DMS 273 treated with DMSO at 0.1 percent for 48 hours (cell line): ENCODE results near the gene OR51E1.

Source experiments
- DNase-seq: peaks from one replicate; lab custom pipeline; 2025; lab: John Stamatoyannopoulos, UW

OR51E1 gene, protein sequence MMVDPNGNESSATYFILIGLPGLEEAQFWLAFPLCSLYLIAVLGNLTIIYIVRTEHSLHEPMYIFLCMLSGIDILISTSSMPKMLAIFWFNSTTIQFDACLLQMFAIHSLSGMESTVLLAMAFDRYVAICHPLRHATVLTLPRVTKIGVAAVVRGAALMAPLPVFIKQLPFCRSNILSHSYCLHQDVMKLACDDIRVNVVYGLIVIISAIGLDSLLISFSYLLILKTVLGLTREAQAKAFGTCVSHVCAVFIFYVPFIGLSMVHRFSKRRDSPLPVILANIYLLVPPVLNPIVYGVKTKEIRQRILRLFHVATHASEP

DNA sequence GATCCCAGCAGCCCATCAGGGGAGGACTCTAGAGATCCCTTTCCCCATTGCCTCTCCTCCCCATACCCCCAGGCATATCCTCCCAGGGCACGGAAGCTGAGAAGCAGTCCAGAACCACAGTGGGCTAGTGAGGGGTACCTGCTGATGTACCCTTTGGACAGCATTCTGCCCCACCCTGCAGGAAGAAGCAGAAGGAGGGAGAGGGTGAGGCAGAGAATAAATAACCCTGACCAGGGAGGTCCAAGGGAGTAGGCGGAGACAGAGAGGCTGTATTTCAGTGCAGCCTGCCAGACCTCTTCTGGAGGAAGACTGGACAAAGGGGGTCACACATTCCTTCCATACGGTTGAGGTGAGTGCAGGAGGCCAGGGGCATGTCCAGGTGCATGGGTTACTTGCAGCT lies at the start of gene OR51E1:
OR51E1 (plus strand) TSS at position 301 of the 400 bp plus-strand sequence. CDS start 8,545 bp downstream, outside the sequence.
- no peak for DNase-seq

DNA sequence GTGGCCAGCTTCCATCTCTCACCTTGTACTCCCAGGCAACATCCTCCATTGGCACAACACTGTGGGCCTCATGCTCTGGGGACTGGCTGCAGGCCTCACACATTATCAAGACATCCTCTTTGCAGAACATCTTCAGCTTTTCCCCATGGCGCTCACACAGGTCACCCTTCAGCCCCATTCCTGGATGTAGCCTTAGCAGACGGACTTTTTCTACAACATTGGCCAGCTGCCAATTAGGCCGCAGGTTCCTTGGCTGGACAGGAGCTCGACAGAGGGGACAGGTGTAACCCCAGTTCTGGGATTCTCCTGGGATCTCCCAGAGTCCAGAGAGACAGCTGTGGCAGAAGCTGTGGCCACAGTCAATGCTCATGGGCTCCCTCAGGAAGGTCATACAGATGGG lies 38.7 kb upstream of the OR51E1 start:
- DNase-seq: no peak

DNA sequence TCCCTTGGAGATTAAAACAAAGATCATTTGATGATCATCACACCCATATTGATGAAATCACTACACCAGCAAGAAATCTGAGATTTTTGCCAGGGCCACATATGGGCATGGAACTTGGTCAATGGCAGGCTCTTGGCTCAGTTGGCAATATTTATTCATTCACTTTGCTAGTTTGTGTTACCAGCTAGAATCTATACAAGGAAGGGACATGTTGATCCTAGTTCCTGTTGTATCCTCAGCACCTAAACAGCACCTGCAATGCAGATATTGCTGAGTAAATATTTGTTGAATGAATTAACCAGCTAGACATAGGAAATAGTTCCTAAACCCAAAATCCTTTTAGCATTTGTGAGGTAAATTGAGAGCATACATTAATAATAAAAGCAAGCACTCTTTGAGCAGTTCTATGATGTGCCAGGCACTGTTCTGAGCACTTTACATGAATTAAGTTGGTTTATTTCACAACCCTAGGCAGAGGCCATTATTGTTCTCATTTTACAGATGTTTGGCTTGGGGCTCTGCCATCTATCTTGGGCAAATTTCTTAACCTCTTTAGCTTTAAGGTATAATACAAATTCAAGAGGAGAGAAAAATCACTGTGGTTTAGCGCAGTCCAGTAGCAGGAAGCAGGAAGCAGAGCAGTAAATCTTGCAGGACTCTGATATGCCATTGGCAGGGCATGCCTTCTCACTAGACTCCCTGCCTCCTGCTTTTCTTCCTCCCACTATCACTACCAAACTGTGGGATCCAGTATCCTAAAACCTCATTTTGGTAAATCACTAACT lies 37.4 kb upstream of the OR51E1 start:
- DNase-seq: no peak

DNA sequence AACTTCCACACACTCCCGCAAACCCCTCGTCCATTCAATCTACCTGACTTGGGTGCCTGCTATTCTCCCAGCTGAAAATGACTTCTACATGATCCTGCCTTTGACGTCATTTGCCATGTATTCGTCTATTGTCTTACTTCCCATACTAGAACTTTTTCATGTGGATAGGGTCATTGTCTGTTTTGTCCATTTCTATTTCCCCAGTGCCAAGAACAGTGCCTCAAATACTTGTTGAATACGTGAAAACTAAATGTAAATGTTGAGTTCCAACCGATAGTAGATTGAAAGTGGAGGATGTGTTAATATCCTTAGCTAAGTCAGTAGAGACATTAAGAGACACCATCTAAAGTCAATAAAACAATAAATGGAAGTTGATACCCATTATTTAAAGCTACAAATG lies 36.7 kb upstream of the OR51E1 start:
- no peak for DNase-seq

DNA sequence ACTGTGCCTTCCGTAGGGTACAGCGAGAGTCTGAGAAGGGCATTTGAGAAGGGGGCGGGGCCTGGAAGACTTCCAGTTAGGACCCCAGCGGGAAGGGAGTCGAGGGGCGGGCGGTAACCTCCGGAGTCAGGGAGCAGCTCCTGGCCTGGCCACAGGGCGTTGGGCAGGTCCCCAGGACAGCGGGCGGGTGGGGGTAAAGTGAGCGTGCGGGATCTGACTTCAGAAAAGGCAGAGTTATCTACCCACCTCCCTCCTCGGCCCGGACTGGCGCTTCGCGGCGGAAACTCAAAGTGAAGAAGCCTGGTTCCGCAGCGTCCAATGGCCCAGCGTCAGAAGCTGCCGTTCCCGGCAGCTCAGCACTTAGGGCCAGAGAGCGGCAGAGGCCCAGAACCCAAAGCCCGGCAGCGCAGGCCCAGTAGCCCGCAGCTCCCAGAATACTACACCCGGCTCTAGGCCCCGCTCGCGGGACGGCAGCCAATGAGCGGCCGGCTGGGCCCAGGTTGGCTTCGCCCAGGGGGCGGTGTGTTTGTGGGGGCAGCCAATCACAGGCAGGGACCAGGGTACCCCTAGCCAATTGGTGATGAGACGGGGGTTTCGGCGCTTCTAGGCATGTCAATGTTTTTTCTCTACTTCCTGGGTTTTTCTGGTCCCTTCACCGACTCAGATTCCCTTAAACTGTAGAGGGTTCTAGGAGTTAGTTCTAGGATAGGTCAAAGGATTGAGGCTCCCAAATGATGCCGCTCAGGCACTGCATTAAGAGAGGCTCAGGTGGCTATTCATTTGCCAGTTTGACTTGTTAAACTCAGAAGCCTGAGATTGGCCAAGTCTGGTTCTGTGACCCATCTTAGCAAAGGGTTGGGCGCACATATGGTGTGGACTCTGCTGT lies 35.8 kb upstream of the OR51E1 start, which contains the start of gene TRIM68:
TRIM68 (minus strand) TSS at position 451 of the 886 bp plus-strand sequence. CDS start 2,727 bp downstream, outside the sequence.
- peak; percentile 87 for DNase-seq

DNA sequence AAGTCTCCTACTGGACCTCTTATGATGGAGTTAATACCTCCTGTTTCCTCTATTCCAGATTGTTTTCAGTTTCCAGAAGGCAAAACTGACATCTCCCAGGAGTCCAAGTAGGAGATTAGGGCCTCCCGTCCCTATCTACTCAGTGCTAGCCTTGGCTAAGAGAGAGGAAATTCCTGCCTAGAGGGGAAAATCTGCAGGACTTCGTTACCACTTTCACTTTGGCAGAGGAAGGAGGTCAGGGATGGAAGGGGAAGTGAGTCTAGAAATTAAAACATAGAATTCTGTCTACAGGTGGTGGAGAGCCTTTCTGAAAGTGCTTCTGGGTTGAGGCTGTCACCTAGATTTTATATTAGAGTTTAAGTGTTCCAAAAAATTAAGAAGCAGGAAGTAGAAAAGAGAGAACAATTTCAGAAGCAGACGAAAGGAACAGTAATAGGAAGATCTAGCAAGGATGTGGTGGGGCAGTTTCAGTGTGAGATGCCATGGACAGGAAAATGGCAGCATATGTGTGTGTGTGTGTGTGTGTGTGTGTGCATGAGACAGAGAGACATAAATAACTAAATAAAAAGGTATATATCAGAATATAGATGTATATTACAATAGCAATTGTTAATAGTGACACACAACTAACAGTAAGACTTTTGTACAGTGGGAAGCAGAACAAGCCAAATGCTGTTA lies 33.4 kb upstream of the OR51E1 start:
- no peak for DNase-seq

DNA sequence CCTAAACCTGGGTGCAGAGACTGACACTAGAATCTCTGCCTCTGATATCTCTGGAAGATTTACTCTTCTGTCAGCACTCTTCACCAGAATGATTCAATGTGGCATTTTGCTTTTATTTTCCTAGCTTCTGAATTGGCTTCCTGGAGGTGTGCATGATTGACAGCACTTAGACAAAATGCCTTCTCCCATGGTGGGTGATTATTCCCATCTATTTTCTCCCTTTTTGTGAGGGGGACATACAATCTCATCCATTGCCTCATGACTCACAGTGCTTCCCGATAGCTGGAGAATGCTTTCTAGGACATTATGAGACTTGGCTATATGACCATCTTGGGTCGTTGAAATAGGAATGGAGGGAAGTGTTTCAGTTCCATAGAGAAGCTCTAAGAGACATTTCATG lies 31.8 kb upstream of the OR51E1 start:
- no peak for DNase-seq

DNA sequence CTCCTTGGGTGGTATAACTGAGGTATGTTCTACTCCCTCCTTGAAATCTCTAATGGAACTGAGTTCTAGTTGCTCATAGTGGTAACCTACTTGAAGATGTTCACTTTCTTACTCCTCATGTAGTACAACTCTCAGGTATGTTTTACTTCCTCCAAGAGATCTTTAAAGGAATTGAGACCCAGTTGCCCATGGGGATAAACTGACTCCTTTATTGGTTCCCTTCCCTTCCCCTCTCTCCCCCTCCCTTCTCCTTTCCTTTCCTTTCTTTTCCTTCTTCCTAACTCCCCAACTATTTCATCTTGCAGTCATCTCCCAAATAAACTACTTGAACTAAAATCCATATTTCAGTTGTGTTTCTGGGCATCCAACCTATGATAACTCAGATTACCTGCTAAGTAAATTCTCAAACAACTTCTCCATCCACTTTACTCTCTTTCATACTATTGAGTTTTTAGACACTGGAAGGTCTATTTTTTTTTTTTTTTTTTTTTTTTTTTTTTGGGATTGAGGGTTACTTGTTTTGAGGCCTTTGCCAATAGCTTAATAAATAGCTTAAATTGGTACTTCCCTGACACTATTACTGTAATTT lies 27.8 kb upstream of the OR51E1 start:
- no peak for DNase-seq

DNA sequence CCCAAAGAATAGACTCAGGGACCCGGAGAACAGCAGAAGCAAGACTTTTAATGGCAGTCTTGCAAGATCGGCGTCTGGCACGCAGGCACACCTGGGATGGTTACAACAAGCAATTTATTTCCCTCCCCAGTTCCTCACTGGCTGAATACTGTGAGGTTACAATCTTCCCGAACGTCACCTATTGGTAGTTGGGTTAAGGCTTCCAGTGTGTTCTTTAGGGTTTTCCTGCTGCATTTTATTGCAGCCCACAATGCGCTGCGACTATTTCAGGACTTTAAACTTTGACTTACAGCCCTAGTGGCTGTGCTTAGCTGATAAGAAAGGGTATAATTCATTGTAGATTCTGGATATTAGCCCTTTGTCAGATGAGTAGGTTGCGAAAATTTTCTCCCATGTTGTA lies 24.3 kb upstream of the OR51E1 start:
- DNase-seq: no peak

DNA sequence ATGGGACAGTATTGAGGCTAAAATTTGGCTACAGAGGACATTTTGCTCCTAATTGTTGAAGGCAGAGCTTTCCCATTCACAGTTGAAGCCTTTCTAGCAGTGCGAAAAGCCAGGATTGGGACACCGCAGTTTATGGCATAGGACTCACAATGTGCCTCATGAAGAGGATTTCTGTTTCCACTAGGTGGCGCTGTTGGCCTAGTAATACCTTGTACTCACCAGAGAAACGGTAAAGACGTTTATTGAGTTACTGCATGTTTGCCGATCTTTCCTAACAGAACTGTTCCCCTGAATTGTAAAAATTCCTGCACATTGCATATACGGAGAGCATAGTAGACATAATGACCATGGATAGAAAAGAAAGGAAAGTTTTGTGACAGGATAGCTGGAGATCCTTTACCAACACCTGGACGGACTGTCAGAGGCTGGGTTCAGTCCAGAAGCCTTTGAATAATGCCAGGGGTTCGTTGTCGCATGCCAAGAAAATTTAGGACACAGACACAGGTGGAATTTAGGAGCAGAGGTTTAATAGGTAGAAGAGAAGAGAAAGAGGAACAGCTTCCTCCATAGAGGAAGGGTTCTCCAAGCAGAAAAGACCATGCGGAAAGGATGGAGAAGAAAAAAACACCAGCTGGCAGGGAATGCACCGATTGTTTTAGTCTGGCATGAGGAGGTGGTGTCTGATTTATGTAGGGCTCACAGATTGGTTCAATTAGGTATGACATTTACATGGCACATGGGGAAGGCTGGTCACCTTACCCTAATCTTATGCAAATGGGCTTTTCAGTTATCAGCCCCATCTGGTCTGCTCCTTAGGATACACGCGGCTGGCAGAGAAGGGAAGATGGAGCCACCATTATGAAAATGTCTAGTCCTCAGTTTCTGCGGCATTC lies 17.3 kb upstream of the OR51E1 start:
- DNase-seq: peak; percentile 41

DNA sequence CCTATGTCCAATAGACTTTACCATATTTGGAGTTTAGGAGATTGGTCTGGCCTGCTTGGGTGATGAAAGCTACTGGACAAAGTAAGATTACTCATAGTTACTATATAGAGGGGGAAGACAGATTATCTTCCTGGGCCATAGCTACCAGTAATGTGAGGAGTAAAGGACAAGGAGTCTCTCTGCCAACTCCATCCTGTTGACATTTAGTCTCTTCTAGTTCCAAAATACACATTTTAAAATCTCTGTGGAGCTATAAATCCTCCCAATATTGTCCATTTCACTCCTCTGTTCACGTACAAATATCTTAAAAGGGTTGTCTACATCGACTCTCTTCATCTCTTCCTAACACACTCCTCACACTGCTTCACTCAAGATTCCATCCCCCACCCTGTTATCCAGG lies 7.6 kb upstream of the OR51E1 start:
- no peak for DNase-seq

DNA sequence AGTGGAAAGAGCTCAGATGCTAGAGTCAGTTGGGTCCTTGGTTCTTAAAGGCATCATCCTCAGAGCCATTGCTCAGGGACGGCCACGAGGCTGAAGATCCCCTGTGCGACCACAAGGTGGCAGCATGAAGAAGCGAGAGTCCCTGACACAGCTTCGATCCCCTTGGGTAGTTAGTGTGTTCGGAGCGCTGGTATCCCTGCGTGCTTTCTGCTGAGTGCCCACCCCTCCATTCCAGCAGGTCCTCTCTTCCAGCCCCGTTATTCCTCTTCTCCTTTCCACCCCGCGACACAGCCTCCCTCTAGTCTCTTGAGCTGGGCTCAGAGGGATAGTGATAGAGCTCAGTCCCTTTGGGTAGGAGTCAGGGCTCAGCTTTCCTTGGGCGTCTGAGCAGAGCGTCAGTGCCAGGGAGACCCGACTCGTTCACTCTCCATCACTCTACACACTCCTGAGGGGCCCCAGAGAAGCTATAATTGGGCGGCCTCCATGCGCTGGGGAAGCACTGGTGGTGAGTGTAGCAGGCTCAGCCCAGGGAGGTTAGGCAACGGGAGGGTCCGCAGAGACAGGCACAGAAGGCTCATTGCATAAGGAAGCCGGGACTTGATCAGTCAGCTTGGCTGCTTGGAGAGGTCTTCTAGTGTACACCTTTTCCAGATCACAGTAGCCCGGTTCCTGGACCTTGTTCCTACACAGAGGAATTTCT lies 6.7 kb upstream of the OR51E1 start, which contains the start of gene OR51D1:
OR51D1 (plus strand) TSS at position 516 of the 700 bp plus-strand sequence. CDS start 2,314 bp downstream, outside the sequence.
- DNase-seq: no peak

DNA sequence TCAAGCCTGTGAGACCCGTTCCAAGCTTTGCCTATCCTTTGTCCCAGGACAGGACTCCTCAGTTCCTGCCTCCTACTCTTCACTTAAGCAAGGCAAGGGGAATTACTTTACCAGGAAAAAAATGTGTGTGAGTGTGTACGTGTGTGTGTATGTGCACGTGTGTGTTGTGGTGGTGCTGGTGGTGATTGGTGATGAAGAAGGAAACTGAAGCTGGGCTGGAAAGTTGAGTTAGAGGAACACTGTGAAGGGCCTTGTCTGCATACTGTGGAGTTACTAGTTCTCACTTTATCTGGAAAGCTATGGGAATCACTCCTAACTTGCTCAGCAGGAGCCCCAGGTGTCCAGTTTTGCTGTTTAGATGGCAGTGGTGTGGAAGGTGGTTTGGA lies 6.1 kb upstream of the OR51E1 start:
- DNase-seq: no peak

DNA sequence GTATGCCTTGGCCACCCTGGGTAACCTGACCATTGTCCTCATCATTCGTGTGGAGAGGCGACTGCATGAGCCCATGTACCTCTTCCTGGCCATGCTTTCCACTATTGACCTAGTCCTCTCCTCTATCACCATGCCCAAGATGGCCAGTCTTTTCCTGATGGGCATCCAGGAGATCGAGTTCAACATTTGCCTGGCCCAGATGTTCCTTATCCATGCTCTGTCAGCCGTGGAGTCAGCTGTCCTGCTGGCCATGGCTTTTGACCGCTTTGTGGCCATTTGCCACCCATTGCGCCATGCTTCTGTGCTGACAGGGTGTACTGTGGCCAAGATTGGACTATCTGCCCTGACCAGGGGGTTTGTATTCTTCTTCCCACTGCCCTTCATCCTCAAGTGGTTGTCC lies 3.9 kb upstream of the OR51E1 start:
- DNase-seq: no peak

DNA sequence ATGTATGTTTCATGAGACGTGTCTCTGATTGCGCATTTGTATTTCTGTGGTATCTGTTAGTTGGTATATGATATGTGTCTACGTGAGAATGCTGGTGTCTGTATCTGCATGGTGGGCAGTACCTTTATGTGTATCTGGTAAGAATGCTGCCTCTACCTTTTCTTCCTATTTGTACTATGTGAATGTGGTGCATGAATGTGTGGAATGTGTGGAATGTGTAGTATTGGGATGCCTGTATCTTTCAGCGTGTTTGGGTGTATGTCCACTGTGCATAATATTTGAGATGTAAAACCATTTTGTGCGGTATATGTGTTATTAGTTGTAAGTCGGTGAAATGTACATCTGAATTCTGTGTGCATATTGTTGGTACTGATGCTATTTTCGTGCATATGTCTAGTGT lies 2.3 kb upstream of the OR51E1 start:
- no peak for DNase-seq

DNA sequence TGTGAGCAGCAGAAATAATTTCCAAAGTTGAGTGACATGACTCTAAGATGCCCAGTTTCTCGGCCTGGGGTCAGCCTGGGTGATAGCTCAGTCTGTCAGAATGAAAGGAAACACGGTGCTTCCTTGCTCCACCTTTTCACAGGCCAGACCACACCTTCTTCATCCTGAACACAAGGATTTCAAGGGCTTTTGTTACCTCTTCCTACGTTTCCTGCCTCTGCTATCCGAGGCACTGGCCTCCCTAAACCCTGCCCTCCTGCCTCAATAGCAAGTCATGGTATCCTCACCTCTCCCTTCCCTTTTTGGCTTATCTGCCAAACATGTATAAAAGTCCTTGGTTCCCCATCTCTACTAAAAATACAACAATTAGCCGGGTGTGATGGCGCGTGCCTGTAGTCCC lies 1.7 kb upstream of the OR51E1 start:
- DNase-seq: no peak

DNA sequence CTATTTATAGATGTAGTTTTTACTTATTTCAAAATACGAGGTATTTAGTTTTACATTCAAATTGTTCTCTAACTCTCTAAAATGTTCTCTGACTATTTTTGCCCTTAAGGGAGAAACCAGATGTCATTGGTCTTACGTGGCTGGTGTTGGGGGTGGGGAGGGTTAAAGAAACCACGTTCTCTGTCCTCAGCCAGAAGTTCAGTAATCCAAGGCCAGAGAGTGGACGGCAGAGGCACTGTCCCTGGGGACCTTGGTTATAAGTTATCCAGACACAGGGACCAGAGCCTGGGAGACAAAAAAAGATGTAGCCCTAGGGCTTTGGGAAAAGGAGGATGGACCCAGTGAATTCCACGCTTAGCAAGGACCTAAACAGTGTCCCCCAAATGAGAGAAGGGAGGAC lies 706 bp upstream of the OR51E1 start:
- DNase-seq: no peak

DNA sequence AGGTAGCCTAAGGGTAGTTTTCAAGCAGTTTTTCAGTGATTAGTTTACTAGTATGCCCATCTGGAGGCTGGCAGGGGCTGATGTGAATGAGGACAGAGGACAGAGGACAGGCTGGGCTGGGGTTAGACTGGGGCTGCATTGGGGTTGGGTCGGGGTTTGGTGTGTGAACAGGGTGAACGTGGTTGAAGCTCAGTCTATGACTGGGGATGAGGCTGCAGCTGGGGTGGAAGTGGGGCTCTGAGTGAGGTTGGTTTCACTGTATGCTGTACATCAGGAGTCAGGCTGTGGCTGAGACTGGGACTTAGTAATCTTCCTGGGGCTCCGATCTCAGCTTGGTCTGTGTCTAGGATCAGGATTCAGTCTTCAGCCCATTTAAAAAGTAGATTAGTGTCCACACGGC lies 451 bp downstream of the OR51E1 start:
- no peak for DNase-seq

DNA sequence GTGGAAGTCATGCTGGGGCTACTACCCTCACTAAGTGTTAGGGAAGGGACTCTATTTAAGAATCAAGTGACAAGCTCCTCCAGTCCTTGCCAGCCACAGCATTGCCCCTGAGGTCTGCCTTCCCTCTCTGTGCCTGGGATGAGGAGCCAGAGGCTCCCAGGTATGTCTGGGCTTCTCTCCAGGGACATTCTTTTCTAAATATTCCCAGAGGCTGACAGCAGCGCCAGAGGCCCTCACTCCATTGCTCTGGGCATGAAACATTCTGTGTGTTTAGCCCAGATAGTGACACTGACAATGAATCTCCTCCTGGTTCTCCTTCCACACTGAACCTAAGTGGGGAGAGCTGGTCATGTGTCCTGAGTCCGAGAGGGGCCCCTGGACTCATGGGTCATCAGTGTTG lies 2.2 kb downstream of the OR51E1 start:
- no peak for DNase-seq

DNA sequence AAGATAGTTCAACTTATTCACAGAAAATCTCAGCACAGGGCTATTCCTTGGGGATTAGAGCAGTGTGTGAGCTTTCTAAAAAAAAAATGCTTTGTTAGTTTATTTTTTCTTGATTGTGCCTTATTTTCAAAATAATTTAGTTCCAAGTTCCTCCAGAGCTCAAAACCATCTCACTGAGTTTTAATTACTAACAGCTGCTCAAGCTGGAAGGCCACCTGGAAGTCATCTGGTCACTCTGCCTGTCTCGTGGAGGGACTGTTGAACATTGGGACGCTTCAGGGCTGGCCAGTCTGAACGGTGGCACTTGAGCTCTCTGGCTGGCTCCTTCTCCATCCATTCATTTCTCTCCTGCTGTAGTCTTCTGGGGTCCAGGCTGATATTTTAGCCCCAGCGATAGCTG lies 4.0 kb downstream of the OR51E1 start:
- no peak for DNase-seq
